Duodenal mucosa (tissue), 2 donors: Measurements from ENCODE around the gene GTF2I.
"Not testable (repeated sequence)": the region's sequence is repeated elsewhere in the genome, so short reads cannot be mapped to it uniquely, and the experiment has no call there.

Source experiments
- H3K27ac ChIP-seq: one replicate; pipeline ENCODE4 v1.7.0; 2013; ENCODE audit warnings: low read depth, low read length
- H3K27me3 ChIP-seq, 2 donors: one replicate each; pipeline ENCODE4 v1.7.0; 2013; ENCODE audit warnings: low read length in 2 of 2, control low read depth in 1 of 2; ENCODE audit not compliant: insufficient read depth in 2 of 2, control insufficient read depth in 1 of 2
- H3K36me3 ChIP-seq, 2 donors: one replicate each; pipeline ENCODE4 v1.7.0; 2013; ENCODE audit warnings: low read length in 2 of 2, control low read depth in 1 of 2; ENCODE audit not compliant: insufficient read depth in 2 of 2, control insufficient read depth in 1 of 2
- H3K4me1 ChIP-seq, 2 donors: one replicate each; pipeline ENCODE4 v1.7.0; 2013; ENCODE audit warnings: low read length in 2 of 2, control low read depth in 1 of 2; ENCODE audit not compliant: insufficient read depth in 2 of 2, control insufficient read depth in 1 of 2
- H3K4me3 ChIP-seq, 2 donors: one replicate each; pipeline ENCODE4 v1.7.0; 2013; ENCODE audit warnings: low read length in 2 of 2, low read depth in 1 of 2
- H3K9ac ChIP-seq, 2 donors: one replicate each; pipeline ENCODE4 v1.7.0; 2013; ENCODE audit warnings: low read length in 2 of 2, low read depth in 1 of 2
- H3K9me3 ChIP-seq, 2 donors: one replicate each; pipeline ENCODE4 v1.7.0; 2013; ENCODE audit warnings: low read length in 2 of 2, control low read depth in 1 of 2; ENCODE audit not compliant: control insufficient read depth in 1 of 2

GTF2I gene

DNA sequence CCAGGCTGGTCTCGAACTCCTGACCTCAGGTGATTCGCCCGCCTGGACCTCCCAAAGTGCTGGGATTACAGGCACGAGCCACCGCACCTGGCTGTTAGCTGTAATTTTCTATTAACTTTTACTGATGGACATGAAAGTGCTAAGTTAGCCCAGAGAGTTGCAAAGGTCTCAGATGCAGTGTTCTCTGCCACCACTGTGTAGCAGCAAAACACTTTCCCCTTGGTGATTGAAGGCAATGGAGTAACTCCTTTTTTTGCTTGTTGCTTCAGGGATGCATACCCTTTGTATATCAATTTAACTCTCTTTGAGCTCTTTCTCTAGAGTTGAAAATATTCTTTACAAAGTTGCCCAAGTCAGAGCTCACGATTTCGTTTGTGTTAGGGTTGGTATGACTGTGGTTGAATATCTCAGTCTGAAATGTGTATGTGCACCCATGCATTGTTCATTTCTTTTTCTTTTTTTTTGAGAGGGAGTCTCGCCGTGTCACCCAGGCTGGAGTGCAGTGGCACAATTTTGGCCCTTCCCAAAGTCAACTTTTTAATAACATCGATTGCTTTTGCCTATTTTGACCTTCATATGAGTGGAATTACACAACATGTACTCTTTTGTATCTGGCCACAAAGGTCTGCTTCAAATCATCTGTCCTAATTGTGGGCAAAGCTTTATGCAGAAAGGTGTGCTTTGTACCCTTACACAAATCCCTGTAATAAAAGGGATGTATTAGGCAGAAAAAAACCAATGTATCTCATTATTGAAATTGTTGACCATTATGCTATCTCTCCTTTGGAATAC, 52.6 kb downstream of the GTF2I start:
- Histone ChIP-seq H3K4me3 (no peak overlapping the region), H3K9ac (no peak overlapping the region), H3K36me3 (peaks cover 52 to 77% of the 10 kb centered on the region in 2 donors), H3K4me1 (no peaks in the 10 kb centered on the region), H3K27ac (no peak overlapping the region), H3K27me3 (no peaks in the 10 kb centered on the region), H3K9me3 (peaks cover 0 to 3% of the 10 kb centered on the region in 2 donors)

DNA sequence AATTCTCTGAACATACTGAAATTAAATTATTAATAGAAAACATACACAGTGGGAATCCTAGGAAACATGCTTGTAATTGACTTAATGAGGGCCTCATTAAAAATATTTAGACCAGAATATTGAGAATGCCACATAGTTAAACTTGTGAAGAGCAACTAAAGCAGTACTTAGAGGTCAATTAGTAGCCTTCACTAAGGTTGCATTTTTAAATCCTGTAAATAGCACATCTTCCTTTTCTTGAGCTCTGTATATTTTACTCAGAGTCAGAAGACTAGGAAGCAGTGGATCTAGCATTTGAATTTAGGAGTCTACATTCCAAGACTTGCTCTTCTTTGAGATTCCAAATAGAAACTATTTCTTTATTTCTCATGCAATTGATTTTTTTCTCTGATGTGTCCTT, 56.0 kb downstream of the GTF2I start:
- H3K9ac ChIP-seq = no peak overlapping the region
- no peaks in the 10 kb centered on the region for H3K4me1 ChIP-seq
- H3K4me3 ChIP-seq = no peak overlapping the region
- peaks cover 0 to 3% of the 10 kb centered on the region in 2 donors for H3K9me3 ChIP-seq
- H3K27me3 ChIP-seq = no peaks in the 10 kb centered on the region
- peaks cover 41 to 62% of the 10 kb centered on the region in 2 donors for H3K36me3 ChIP-seq
- H3K27ac ChIP-seq = no peak overlapping the region

DNA sequence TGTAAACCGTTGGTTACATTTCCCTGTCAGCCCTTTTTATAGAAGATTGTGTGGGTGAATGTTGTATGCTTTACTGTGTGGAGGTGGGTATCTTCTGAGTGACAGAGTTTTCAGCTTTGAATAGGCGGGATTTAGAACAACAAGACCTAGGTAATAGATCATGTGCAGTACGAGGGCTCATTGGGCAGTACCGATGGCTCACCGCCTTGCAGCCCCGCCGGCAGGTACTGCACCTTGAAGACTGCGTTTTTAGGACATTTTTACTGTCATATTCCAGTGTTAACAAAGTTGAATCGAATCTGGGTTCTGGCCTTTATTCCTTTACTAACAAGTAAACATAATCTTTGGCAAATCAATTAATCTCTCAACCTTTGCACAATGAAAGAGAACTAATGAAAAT, 60.4 kb downstream of the GTF2I start:
- Histone ChIP-seq H3K36me3 (peaks cover 37 to 51% of the 10 kb centered on the region in 2 donors), H3K27ac (no peak overlapping the region)

DNA sequence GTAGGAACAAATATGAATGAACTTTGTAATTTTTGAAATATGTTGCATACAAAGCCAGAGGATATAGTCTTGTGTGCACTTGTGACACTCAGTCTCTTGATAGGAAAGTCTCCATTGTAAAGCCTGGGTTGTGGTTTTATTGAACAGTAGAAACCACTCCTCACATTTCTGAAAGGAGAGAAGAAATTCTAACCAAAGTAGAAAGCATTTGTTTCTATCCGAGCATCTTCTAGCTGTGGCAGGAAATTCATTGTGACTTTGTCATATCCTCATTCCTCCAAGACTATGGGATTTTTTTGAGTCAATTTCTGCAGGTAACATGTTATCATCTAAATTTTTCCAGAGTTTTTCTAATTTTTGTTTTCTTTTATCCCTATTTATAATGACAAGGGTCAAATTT, 60.8 kb downstream of the GTF2I start:
- Histone ChIP-seq H3K4me3 (no peak overlapping the region), H3K4me1 (no peaks in the 10 kb centered on the region), H3K27me3 (no peaks in the 10 kb centered on the region), H3K9me3 (peaks cover 0 to 3% of the 10 kb centered on the region in 2 donors), H3K9ac (no peak overlapping the region), H3K36me3 (peaks cover 34 to 46% of the 10 kb centered on the region in 2 donors), H3K27ac (no peak overlapping the region)

More for the DNA sequence above, 60.4 kb downstream of the GTF2I start:
- H3K27me3 ChIP-seq = no peaks in the 10 kb centered on the region
- no peaks in the 10 kb centered on the region for H3K4me1 ChIP-seq
- H3K9ac ChIP-seq = no peak overlapping the region
- no peak overlapping the region for H3K4me3 ChIP-seq
- H3K9me3 ChIP-seq = peaks cover 0 to 3% of the 10 kb centered on the region in 2 donors

DNA sequence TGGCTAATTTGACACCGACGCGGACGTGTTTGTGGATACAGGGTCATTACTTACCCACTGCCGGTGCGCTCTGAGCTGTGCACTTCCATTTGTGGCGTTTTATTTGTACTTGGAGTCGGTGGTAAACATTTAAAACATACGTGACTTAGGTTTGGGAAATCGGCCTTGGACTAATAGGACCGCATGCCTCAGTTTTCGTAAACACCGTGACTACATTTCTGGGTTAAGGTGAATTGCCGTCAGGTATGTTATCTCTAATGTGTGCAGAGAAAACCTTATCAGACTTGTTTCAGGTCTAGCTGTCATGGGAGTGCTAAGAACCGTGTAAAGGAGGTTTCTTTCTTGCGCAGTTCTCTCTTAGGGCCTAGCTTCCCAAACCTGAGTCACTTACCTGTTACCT, 64.6 kb downstream of the GTF2I start:
- Histone ChIP-seq H3K27ac (no peak overlapping the region), H3K4me1 (no peaks in the 10 kb centered on the region), H3K9me3 (no peaks in the 10 kb centered on the region), H3K27me3 (no peaks in the 10 kb centered on the region), H3K36me3 (peaks cover 23 to 42% of the 10 kb centered on the region in 2 donors), H3K4me3 (no peak overlapping the region), H3K9ac (no peak overlapping the region)

DNA sequence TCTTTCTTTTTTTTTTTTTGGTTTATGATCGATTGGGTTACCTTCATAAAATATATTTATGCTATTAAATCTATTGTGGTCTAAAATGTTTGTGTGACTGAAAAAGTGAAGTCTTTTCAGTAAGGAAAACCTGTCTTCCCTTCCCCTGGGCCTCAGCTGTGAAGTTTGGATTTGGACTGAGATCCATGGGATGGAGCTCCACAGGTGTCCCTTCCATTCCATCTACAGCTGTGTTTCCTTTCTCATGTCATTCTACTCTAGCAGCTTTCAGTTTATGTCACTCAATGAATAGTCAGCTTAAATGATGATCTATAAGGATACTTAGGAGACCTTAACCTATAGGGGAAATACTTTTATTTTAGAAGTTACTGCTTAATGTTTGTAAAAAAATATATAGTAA, 68.3 kb downstream of the GTF2I start:
- H3K9ac ChIP-seq = no peak overlapping the region
- peaks cover 5 to 20% of the 10 kb centered on the region in 2 donors for H3K36me3 ChIP-seq
- no peaks in the 10 kb centered on the region for H3K4me1 ChIP-seq
- H3K4me3 ChIP-seq = no peak overlapping the region
- no peak overlapping the region for H3K27ac ChIP-seq
- no peaks in the 10 kb centered on the region for H3K9me3 ChIP-seq
- no peaks in the 10 kb centered on the region for H3K27me3 ChIP-seq

DNA sequence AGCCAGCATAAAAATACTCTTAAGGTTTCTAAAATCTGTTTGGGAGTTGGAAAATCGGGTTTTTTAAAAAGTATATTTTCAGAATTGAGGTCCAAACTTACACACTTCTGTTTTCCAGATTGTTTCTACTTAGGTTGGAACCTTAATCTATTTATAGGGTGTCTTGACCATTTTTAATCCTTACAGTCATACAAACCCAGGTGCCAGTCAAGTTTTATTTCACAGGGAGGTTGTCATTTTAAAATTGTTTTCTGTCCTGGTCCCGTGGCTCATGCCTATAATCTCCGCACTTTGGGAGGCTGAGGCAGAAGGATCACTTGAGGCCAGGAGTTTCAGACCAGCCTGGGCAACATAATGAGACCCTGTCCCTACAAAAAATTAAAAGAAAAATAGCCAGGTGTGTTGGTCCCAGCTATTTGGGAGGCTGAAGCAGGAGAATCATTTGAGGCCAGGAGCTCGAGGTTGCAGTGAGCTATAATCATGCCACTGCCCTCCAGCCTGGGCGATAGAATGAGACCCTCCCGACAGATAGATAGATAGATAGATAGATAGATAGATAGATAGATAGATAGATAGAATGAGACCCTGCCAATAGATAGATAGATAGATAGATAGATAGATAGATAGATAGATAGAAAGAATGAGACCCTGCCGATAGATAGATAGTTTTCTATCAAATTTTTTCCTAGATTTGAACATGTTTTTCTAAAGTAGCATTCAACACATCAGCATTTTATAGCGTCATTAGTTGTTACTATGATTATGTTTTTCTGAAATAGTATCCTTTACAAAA, 69.0 kb downstream of the GTF2I start:
- H3K27ac ChIP-seq = no peak overlapping the region
- H3K36me3 ChIP-seq = peaks cover 5 to 15% of the 10 kb centered on the region in 2 donors
- no peaks in the 10 kb centered on the region for H3K9me3 ChIP-seq
- no peaks in the 10 kb centered on the region for H3K27me3 ChIP-seq
- no peak overlapping the region for H3K9ac ChIP-seq
- H3K4me1 ChIP-seq = no peaks in the 10 kb centered on the region
- H3K4me3 ChIP-seq = no peak overlapping the region

DNA sequence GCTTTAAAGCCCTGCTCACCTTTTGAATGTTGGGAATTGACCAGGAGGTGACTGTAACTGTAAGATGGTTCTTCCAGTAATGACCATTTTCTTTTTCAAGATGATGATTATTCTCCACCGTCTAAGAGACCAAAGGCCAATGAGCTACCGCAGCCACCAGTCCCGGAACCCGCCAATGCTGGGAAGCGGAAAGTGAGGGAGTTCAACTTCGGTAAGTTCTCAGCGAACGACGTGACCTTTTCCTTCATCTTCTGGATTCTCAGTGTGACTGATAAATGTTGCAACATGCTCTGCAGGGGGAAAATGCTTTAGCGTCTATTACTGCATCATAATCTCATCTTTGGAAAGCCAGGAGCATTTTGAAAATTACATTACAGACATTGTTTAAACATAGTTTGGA, 71.2 kb downstream of the GTF2I start:
- H3K4me3 ChIP-seq, H3K9me3 ChIP-seq, H3K27ac ChIP-seq, H3K9ac ChIP-seq, H3K36me3 ChIP-seq, H3K27me3 ChIP-seq, H3K4me1 ChIP-seq: not testable (repeated sequence)

DNA sequence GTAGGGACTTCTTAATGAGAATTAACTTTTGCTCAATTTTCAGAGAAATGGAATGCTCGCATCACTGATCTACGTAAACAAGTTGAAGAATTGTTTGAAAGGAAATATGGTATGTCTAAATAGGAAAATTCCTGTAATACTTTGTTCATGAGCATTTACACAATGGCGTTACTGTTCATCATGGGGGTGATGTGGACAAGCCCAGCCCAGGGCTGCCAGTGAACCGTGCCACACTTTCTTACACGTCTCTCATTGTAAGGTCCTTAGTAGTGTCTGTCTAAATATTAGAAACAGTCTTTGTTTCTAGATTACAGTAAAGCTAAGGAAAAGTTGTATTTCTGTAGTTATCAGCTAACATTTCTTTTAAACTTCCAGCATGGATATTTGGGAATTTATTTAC, 72.7 kb downstream of the GTF2I start:
- not testable (repeated sequence) for H3K9me3 ChIP-seq, H3K4me3 ChIP-seq, H3K9ac ChIP-seq, H3K27me3 ChIP-seq, H3K4me1 ChIP-seq, H3K36me3 ChIP-seq, H3K27ac ChIP-seq

DNA sequence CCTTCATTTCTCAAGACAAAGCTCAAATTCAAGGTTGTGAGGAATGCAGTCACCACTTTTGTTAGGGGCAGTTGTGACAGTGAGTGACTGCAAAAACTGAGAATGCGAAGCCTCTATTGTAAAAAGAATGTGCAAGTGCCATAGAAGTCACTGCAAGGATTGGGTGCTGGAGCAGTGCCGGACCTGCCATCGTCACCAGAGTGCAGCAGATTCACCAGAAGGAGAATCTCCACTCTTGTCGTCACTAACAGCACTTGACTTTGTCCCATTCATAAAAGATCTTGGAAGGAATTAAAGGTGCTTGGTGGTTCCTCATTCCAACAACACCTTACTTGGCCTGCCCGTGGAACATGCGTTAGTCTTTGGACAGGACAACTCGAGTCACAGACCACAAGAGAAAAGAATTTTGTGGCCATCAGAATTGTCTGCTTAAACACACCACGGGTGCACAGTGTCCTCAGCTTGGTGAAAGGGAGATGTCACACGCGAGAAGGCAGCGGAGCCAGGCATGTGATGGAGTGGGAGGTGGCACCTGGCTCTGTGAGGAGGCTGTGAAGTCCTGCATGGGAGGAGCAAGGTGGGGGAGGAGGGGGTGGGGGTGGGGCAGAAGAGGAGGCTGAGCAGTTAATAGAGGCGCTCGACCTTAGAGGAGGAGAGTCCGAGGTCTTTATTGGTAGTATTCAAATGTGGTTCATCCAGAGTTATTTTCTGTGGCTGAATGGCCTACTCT, 82.6 kb downstream of the GTF2I start:
- H3K27me3 ChIP-seq, H3K9me3 ChIP-seq, H3K4me3 ChIP-seq, H3K27ac ChIP-seq, H3K4me1 ChIP-seq, H3K36me3 ChIP-seq, H3K9ac ChIP-seq: not testable (repeated sequence)
